Stimulated activated CD4-positive, alpha-beta T cell treated with anti-CD3 and anti-CD28 coated beads, Interleukin-1b, Interleukin-23, amount 100 ng/mL, for 24 hours (primary cell): ENCODE measurements around the gene RPP21.

Experiments used
- DNase-seq, 4 experiments: peaks; one replicate each; pipeline ENCODE4 v3.0.0-alpha.2; 2020; ENCODE audit warnings: low read depth in 4 of 4, low spot score in 1 of 4

RPP21 gene

GRCh38 chr6:30328397-30328796 is 16.6 kb upstream of the RPP21 start:
- no peak for DNase-seq

- no peak for DNase-seq
Measured at GRCh38 chr6:30329331-30329730, 15.6 kb upstream of the RPP21 start.

- no peak for DNase-seq
Measured at GRCh38 chr6:30331981-30332380, 13.0 kb upstream of the RPP21 start.

- DNase-seq = no peak
Measured at GRCh38 chr6:30334075-30334783, 10.7 kb upstream of the RPP21 start.

- DNase-seq = no peak
Measured at GRCh38 chr6:30340589-30341054, 4.3 kb upstream of the RPP21 start.

- no peak for DNase-seq
Measured at GRCh38 chr6:30341218-30341617, 3.7 kb upstream of the RPP21 start.

- DNase-seq = no peak
Measured at GRCh38 chr6:30341728-30342127, 3.2 kb upstream of the RPP21 start.

GRCh38 chr6:30344191-30344867 is 627 bp upstream of the RPP21 start:
- no peak for DNase-seq

- DNase-seq = no peak
Measured at GRCh38 chr6:30345852-30346251, 896 bp downstream of the RPP21 start.

GRCh38 chr6:30348957-30349356 is 4.0 kb downstream of the RPP21 start:
- DNase-seq = no peak

GRCh38 chr6:30349421-30350177 is 4.6 kb downstream of the RPP21 start:
- DNase-seq = no peak

- DNase-seq = no peak
Measured at GRCh38 chr6:30350524-30350923, 5.6 kb downstream of the RPP21 start.

GRCh38 chr6:30352550-30352949 is 7.6 kb downstream of the RPP21 start:
- DNase-seq = no peak

GRCh38 chr6:30355281-30355680 is 10.3 kb downstream of the RPP21 start:
- no peak for DNase-seq

- DNase-seq = no peak
Measured at GRCh38 chr6:30356536-30356935, 11.6 kb downstream of the RPP21 start.

- DNase-seq = peak in 2 of 4 experiments; percentile 21 to 28
Measured at GRCh38 chr6:30357678-30358540, 13.0 kb downstream of the RPP21 start.

- DNase-seq = no peak
Measured at GRCh38 chr6:30359276-30359675, 14.3 kb downstream of the RPP21 start.

GRCh38 chr6:30360139-30360538 is 15.2 kb downstream of the RPP21 start:
- no peak for DNase-seq

GRCh38 chr6:30361661-30362060 is 16.7 kb downstream of the RPP21 start:
- DNase-seq = no peak

GRCh38 chr6:30363459-30363858 is 18.5 kb downstream of the RPP21 start:
- no peak for DNase-seq

- DNase-seq = no peak
Measured at GRCh38 chr6:30364591-30364990, 19.6 kb downstream of the RPP21 start.
